Activated CD8-positive, alpha-beta T cell treated with anti-CD3 and anti-CD28 coated beads for 36 hours (primary cell): ENCODE results near the gene ANKH. TPM values are rescaled to one million over a fixed set of nuclear protein-coding genes. Genes with fewer than 3 reads are reported as not detected.

Experiments
- ATAC-seq: fragments of 200-7000 bp; cut with Tn5 transposase; one replicate; pipeline ENCODE4 v1.10.0; 2021; ENCODE audit warnings: mild to moderate bottlenecking, moderate library complexity
- CTCF ChIA-PET: fragments of 350-600 bp; sonication (Branson Sonifier 250); formaldehyde crosslinking; loops from one replicate; lab custom pipeline; 2021; ENCODE audit warnings: antibody characterized with exemption; lab: Charles Lee
- POLR2A ChIA-PET: fragments of 350-600 bp; sonication (Branson Sonifier 250); formaldehyde crosslinking; loops from one replicate; lab custom pipeline; 2021; ENCODE audit warnings: antibody characterized with exemption; lab: Charles Lee
- DNase-seq: peaks from one replicate; pipeline ENCODE4 v3.0.0-alpha.2; 2020
- H3K27ac Mint-ChIP-seq: one replicate; pipeline ENCODE4 v1.8.0; 2021; ENCODE audit warnings: mild to moderate bottlenecking, mixed read lengths
- H3K27me3 Mint-ChIP-seq: one replicate; pipeline ENCODE4 v1.8.0; 2021; ENCODE audit warnings: mixed read lengths
- H3K36me3 Mint-ChIP-seq: one replicate; pipeline ENCODE4 v1.8.0; 2021; ENCODE audit warnings: low read depth, mixed read lengths
- H3K4me1 Mint-ChIP-seq: one replicate; pipeline ENCODE4 v1.8.0; 2021; ENCODE audit warnings: low read depth, mixed read lengths
- H3K4me3 Mint-ChIP-seq: one replicate; pipeline ENCODE4 v1.8.0; 2021; ENCODE audit warnings: mild to moderate bottlenecking, moderate library complexity, mixed read lengths
- H3K9me3 Mint-ChIP-seq: one replicate; pipeline ENCODE4 v1.8.0; 2021; ENCODE audit warnings: mixed read lengths
- intact Hi-C: fragments of 100-400 bp; cut with micrococcal nuclease; formaldehyde crosslinking; loops from one replicate; pipeline ENCODE4 v1.10.0; 2022
- total RNA-seq, 2 experiments: library from RNA; stranded (reverse); gene quantifications; one replicate each; pipeline ENCODE4 v1.2.3, GENCODE V29; 2021
- TF ChIP-seq, protein P1 (sequence below): fragments of 200-600 bp; IDR thresholded peaks from one replicate; pipeline ENCODE4 v1.8.0; 2022; ENCODE audit warnings: antibody characterized with exemption, mild to moderate bottlenecking

ANKH gene
- total RNA-seq, 2 experiments from 2014 or later = 85.4 to 87.2 TPM

DNA sequence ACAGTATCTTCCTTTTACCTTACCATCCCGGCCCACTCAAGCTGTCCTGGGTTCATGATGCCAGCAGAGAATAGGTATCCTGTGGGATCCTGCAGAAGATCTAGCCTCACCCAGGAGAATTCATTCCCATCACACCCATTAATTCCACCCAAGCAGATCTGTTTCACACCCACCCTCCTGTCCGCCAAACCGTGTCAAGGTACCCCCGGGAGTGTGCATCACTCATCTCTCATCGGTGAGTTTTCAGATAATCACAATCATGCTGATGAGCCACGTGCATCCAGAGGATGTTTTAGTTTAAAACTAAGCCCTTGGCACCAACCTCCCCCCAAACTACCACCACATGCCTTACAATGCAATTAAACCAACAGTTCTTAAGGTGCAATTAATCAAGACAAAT, 18.8 kb downstream of the ANKH start:
- TF ChIP-seq, protein P1, sequence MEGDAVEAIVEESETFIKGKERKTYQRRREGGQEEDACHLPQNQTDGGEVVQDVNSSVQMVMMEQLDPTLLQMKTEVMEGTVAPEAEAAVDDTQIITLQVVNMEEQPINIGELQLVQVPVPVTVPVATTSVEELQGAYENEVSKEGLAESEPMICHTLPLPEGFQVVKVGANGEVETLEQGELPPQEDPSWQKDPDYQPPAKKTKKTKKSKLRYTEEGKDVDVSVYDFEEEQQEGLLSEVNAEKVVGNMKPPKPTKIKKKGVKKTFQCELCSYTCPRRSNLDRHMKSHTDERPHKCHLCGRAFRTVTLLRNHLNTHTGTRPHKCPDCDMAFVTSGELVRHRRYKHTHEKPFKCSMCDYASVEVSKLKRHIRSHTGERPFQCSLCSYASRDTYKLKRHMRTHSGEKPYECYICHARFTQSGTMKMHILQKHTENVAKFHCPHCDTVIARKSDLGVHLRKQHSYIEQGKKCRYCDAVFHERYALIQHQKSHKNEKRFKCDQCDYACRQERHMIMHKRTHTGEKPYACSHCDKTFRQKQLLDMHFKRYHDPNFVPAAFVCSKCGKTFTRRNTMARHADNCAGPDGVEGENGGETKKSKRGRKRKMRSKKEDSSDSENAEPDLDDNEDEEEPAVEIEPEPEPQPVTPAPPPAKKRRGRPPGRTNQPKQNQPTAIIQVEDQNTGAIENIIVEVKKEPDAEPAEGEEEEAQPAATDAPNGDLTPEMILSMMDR = no peak
- Mint-ChIP-seq H3K4me1 (peaks cover 15% of the 10 kb centered on the region), H3K27me3 (no peaks in the 10 kb centered on the region), H3K27ac (no peak overlapping the region), H3K9me3 (no peaks in the 10 kb centered on the region), H3K4me3 (no peak overlapping the region), H3K36me3 (peaks cover 10% of the 10 kb centered on the region)
- no peak for ATAC-seq
- no peak for DNase-seq
- ChIA-PET CTCF (interaction anchor here (1.3 kb wide), 1 partner anchor 126 kb away, joined by 3 read pairs; no protein-coding TSS in a partner anchor), POLR2A (no interaction called here)
- intact Hi-C loops = no loop called here

DNA sequence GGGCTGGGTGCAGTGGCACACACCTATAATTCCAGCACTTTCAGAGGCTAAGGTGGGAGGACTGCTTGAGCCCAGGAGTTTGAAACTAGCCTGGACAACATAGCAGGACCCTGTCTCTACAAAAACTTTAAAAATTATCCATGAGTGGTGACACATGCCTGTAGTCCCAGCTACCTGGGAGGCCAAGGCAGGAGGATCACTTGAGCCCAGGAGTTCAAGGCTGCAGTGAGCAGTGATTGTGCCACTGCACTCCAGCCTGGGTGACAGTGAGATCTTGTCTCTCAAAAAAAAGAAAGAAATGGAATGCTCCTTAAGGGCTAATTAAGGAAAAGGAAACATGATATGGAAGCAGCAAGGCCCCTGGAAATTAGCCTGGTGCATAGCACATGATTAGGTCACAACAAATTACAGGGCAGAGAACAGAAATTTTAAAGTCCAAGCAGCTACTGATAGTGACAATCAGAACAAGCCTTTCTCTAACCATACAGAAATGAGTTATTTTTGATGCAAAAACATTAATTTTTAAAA, 19.5 kb downstream of the ANKH start:
- ChIA-PET POLR2A (no interaction called here), CTCF (interaction anchor here (0.9 to 1.3 kb wide), 2 partner anchors 12 to 125 kb away, joined by 3 to 4 read pairs; no protein-coding TSS in a partner anchor)
- ATAC-seq (no peak), DNase-seq (no peak)
- H3K4me3 Mint-ChIP-seq = no peak overlapping the region
- no peaks in the 10 kb centered on the region for H3K27me3 Mint-ChIP-seq
- TF ChIP-seq, protein P1 = no peak
- H3K4me1 Mint-ChIP-seq = peaks cover 15% of the 10 kb centered on the region
- intact Hi-C loops = no loop called here
- H3K9me3 Mint-ChIP-seq = no peaks in the 10 kb centered on the region
- no peak overlapping the region for H3K27ac Mint-ChIP-seq
- H3K36me3 Mint-ChIP-seq = peaks cover 10% of the 10 kb centered on the region

DNA sequence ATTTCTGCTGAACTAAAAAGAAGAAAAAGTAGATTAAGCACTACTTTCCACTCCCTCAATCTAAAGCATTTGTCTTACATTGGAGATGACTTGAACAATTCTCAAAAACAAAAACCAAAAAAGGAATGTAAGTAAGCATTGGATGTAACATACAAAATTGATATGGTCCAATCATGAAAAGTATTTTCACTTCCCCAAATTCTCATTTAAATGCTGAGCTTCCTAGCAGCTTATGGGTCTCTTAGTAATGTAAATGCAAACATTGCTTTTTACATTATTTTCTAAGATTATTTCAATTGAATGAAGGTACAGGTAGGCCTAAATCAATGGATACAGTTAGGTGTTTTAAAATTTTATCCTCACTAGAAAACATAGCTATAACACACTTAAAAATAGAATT, 20.0 kb downstream of the ANKH start:
- intact Hi-C loops = no loop called here
- peaks cover 13% of the 10 kb centered on the region for H3K4me1 Mint-ChIP-seq
- TF ChIP-seq, protein P1 = no peak
- peaks cover 6% of the 10 kb centered on the region for H3K36me3 Mint-ChIP-seq
- no peaks in the 10 kb centered on the region for H3K9me3 Mint-ChIP-seq
- ChIA-PET POLR2A (no interaction called here), CTCF (interaction anchor here (0.9 to 1.3 kb wide), 2 partner anchors 12 to 124 kb away, joined by 3 to 4 read pairs; no protein-coding TSS in a partner anchor)
- no peaks in the 10 kb centered on the region for H3K27me3 Mint-ChIP-seq
- H3K4me3 Mint-ChIP-seq = no peak overlapping the region
- H3K27ac Mint-ChIP-seq = no peak overlapping the region
- no peak for ATAC-seq
- DNase-seq = no peak

DNA sequence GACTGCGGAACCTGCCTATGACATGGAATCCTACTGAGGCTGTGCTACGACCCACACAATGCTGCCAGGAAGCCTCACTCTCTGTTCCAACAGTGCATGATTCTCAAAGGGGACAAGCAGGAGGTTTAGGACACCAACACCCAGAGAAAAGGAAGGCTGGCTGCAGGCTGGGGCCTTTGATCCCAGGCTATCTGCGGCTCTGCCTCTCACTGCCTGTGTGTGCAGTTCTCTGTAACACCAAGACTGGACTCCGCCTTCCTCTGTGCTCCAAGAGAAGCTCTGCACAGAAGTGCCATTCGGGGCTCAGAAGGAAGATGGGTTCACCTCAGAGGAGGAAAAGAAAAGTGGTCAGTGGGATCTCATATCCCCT, 20.5 kb downstream of the ANKH start:
- DNase-seq (no peak), ATAC-seq (no peak)
- intact Hi-C loops = no loop called here
- ChIA-PET CTCF (interaction anchor here (1.6 kb wide), 1 partner anchor 18 kb away, joined by 6 read pairs; no protein-coding TSS in a partner anchor), POLR2A (no interaction called here)
- Mint-ChIP-seq H3K4me1 (peaks cover 10% of the 10 kb centered on the region), H3K36me3 (peaks cover 4% of the 10 kb centered on the region), H3K4me3 (no peak overlapping the region), H3K27me3 (no peaks in the 10 kb centered on the region), H3K9me3 (no peaks in the 10 kb centered on the region), H3K27ac (no peak overlapping the region)
- TF ChIP-seq, protein P1 = no peak

DNA sequence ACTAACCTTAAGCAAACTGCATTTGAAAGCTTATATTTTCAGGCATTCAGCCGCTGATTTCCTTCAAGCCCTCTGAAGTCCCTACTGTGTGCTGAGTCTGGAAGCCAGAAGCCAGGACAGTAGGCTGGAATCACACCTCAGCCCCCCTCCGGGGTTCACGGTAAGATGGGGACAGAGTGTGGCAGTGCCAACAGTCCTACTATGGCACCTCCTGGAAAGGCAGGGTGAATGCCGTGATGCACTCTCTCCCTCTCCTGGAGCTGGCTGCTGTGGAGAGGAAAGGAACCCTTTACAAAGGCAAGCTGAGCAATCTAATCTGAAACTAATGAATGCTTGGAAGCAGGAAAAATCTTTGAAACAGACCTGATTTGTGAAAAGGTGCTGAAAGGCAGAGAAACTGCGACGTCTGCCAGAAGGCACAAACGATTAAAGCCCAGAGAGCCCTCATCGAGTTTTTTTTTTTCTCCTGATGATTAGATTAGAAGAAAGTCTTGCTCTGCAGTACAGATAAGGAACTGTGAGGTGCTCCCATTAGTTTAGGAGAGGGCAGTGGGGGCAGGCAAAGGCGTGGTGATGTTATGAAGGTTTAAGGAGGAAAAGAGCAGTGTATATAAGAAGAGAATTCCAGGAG, 21.0 kb downstream of the ANKH start:
- ChIA-PET POLR2A (no interaction called here), CTCF (interaction anchor here (1.1 to 2.1 kb wide), 4 partner anchors 10 to 202 kb away, joined by 3 to 8 read pairs (median 5); no protein-coding TSS in a partner anchor)
- DNase-seq (no peak), ATAC-seq (no peak)
- no peak overlapping the region for H3K27ac Mint-ChIP-seq
- peaks cover 8% of the 10 kb centered on the region for H3K4me1 Mint-ChIP-seq
- H3K9me3 Mint-ChIP-seq = no peaks in the 10 kb centered on the region
- intact Hi-C loops = no loop called here
- H3K36me3 Mint-ChIP-seq = peaks cover 4% of the 10 kb centered on the region
- no peak overlapping the region for H3K4me3 Mint-ChIP-seq
- TF ChIP-seq, protein P1 = no peak
- H3K27me3 Mint-ChIP-seq = no peaks in the 10 kb centered on the region
